GM11168 (cell line): Measurements from ENCODE around the gene NELFB.
"Not testable (repeated sequence)": the region's sequence is repeated elsewhere in the genome, so short reads cannot be mapped to it uniquely, and the experiment has no call there.

Experiments used
- in situ Hi-C: fragments of 300-500 bp; cut with MboI; formaldehyde crosslinking; loops from one replicate; pipeline ENCODE4 v1.12.0; 2022; ENCODE audit warnings: low sequenced_read_pairs; ENCODE audit not compliant: unreplicated experiment

Gene NELFB

GRCh38 chr9:137245450-137246421, 9.4 kb upstream of the NELFB start:
- in situ Hi-C loops, result no loop called here

GRCh38 chr9:137247135-137247915, 7.8 kb upstream of the NELFB start:
- in situ Hi-C loops, result no loop called here

- in situ Hi-C loops, result no loop called here
Observed at GRCh38 chr9:137247916-137248175, 7.3 kb upstream of the NELFB start.

- in situ Hi-C loops, result no loop called here
Observed at GRCh38 chr9:137250329-137251193, 4.6 kb upstream of the NELFB start.

- in situ Hi-C loops, result no loop called here
Observed at GRCh38 chr9:137251194-137251461, 4.0 kb upstream of the NELFB start, which contains the start of gene STPG3. Gene STPG3, plus strand, starts transcription at chr9:137251286. Its CDS starts 1 bp downstream, at chr9:137251287.

GRCh38 chr9:137251490-137252268, 3.4 kb upstream of the NELFB start:
- in situ Hi-C loops, result no loop called here

- in situ Hi-C loops, result no loop called here
Observed at GRCh38 chr9:137252555-137253506, 2.3 kb upstream of the NELFB start.

GRCh38 chr9:137253717-137254623, 1.2 kb upstream of the NELFB start:
- in situ Hi-C loops, result no loop called here

- in situ Hi-C loops, result no loop called here
Observed at GRCh38 chr9:137255448-137256114, 454 bp downstream of the NELFB start.

- in situ Hi-C loops, result no loop called here
Observed at GRCh38 chr9:137256362-137256761, 1.2 kb downstream of the NELFB start.

GRCh38 chr9:137256856-137257255, 1.7 kb downstream of the NELFB start:
- in situ Hi-C loops, result no loop called here

- in situ Hi-C loops, result not testable (repeated sequence)
Observed at GRCh38 chr9:137262173-137262908, 7.2 kb downstream of the NELFB start.

GRCh38 chr9:137262909-137263285, 7.8 kb downstream of the NELFB start:
- in situ Hi-C loops, result no loop called here

GRCh38 chr9:137263506-137263905, 8.4 kb downstream of the NELFB start:
- in situ Hi-C loops, result no loop called here

GRCh38 chr9:137264067-137264466, 8.9 kb downstream of the NELFB start:
- in situ Hi-C loops, result no loop called here

GRCh38 chr9:137265496-137266161, 10.5 kb downstream of the NELFB start:
- in situ Hi-C loops, result no loop called here
